ENCODE data around the gene GHRL.

- TF ChIP-seq SMC3 (IDR thresholded peaks at IDR 0.05; ENCODE audit: low read depth, low read length) = no peak
- no peak for TF ChIP-seq POLR2A (IDR thresholded peaks at IDR 0.05; ENCODE audit: low read depth, low read length)
- TF ChIP-seq RFX5 (IDR thresholded peaks at IDR 0.05; ENCODE audit: low read depth, low read length) = no peak
- TF ChIP-seq CTCF (conservative IDR thresholded peaks at IDR 0.05; ENCODE audit: low read depth, low read length) = no peak
- TF ChIP-seq, protein P1, sequence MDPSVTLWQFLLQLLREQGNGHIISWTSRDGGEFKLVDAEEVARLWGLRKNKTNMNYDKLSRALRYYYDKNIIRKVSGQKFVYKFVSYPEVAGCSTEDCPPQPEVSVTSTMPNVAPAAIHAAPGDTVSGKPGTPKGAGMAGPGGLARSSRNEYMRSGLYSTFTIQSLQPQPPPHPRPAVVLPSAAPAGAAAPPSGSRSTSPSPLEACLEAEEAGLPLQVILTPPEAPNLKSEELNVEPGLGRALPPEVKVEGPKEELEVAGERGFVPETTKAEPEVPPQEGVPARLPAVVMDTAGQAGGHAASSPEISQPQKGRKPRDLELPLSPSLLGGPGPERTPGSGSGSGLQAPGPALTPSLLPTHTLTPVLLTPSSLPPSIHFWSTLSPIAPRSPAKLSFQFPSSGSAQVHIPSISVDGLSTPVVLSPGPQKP (IDR thresholded peaks at IDR 0.05; ENCODE audit: borderline replicate concordance, low read depth, low read length) = no peak
- TF ChIP-seq RAD21 (IDR thresholded peaks at IDR 0.05; ENCODE audit: low read length) = no peak
- TF ChIP-seq CEBPB (IDR thresholded peaks at IDR 0.05; ENCODE audit: low read depth, low read length) = no peak
- TF ChIP-seq MXI1 (IDR thresholded peaks at IDR 0.05; ENCODE audit: borderline replicate concordance, low read depth, low read length) = no peak
- no peak for TF ChIP-seq MAFK (IDR thresholded peaks at IDR 0.05; ENCODE audit: low read depth, low read length)
- no peak for TF ChIP-seq USF2 (IDR thresholded peaks at IDR 0.05; ENCODE audit: low read depth, low read length)
Measured at GRCh38 chr3:10308678-10309077, 15.9 kb upstream of the GHRL start.

All from IMR-90 (cell line).